IMR-90 (cell line): ENCODE measurements around the gene FNBP1L.
"Not testable (repeated sequence)": the region's sequence is repeated elsewhere in the genome, so short reads cannot be mapped to it uniquely, and the experiment has no call there.

Experiments
- CEBPB ChIP-seq: IDR thresholded peaks from 2 replicates; pipeline ENCODE4 v1.6.1; 2012; ENCODE audit warnings: low read depth, low read length, improper control_type of control experiment
- CHD1 ChIP-seq: IDR thresholded peaks from 2 replicates; pipeline ENCODE4 v1.6.1; 2012; ENCODE audit warnings: low read depth, low read length, improper control_type of control experiment
- MXI1 ChIP-seq: IDR thresholded peaks from 2 replicates; pipeline ENCODE4 v1.6.1; 2012; ENCODE audit warnings: low read depth, mild to moderate bottlenecking, low read length, moderate library complexity, borderline replicate concordance
- NFE2L2 ChIP-seq: fragments of 150-350 bp; IDR thresholded peaks from 2 replicates; pipeline ENCODE4 v1.6.1; 2016; ENCODE audit warnings: low read depth, mild to moderate bottlenecking, low read length
- POLR2A ChIP-seq: IDR thresholded peaks from 2 replicates; pipeline ENCODE4 v1.6.1; 2012; ENCODE audit warnings: mild to moderate bottlenecking, low read depth, low read length
- RAD21 ChIP-seq: IDR thresholded peaks from 2 replicates; pipeline ENCODE4 v1.6.1; 2012; ENCODE audit warnings: low read length, improper control_type of control experiment
- SMC3 ChIP-seq: fragments of 150-350 bp; IDR thresholded peaks from 2 replicates; pipeline ENCODE4 v1.6.1; 2016; ENCODE audit warnings: low read depth, mild to moderate bottlenecking, antibody characterized with exemption, low read length, moderate library complexity
- USF2 ChIP-seq: fragments of 150-350 bp; IDR thresholded peaks from 2 replicates; pipeline ENCODE4 v1.6.1; 2017; ENCODE audit warnings: mild to moderate bottlenecking, antibody characterized with exemption, low read length, low read depth
- TF ChIP-seq, protein P1 (sequence below): conservative IDR thresholded peaks from 2 replicates; pipeline ENCODE4 v1.5.1; 2012; ENCODE audit warnings: mild to moderate bottlenecking, low read depth, low read length, improper control_type of control experiment

- TF ChIP-seq SMC3, RAD21, CHD1, POLR2A, USF2, NFE2L2, CEBPB, MXI1: not testable (repeated sequence)
- TF ChIP-seq, protein P1, sequence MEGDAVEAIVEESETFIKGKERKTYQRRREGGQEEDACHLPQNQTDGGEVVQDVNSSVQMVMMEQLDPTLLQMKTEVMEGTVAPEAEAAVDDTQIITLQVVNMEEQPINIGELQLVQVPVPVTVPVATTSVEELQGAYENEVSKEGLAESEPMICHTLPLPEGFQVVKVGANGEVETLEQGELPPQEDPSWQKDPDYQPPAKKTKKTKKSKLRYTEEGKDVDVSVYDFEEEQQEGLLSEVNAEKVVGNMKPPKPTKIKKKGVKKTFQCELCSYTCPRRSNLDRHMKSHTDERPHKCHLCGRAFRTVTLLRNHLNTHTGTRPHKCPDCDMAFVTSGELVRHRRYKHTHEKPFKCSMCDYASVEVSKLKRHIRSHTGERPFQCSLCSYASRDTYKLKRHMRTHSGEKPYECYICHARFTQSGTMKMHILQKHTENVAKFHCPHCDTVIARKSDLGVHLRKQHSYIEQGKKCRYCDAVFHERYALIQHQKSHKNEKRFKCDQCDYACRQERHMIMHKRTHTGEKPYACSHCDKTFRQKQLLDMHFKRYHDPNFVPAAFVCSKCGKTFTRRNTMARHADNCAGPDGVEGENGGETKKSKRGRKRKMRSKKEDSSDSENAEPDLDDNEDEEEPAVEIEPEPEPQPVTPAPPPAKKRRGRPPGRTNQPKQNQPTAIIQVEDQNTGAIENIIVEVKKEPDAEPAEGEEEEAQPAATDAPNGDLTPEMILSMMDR = not testable (repeated sequence)
Observed at GRCh38 chr1:93591291-93591675, 143.4 kb downstream of the FNBP1L start.
